GM18867 (cell line): ENCODE measurements around the gene ARRB1.

ENCODE experiments used
- ATAC-seq: cut with Tn5 transposase; IDR thresholded peaks from one replicate; pipeline ENCODE4 v1.9.1; 2021; ENCODE audit warnings: mild to moderate bottlenecking, moderate library complexity; ENCODE audit not compliant: unreplicated experiment

The ARRB1 gene

GRCh38 chr11:75262961-75263852 lies 88.3 kb downstream of the ARRB1 start:
- no peak for ATAC-seq

- ATAC-seq = no peak
These were observed 89.0 kb downstream of the ARRB1 start for GRCh38 chr11:75262436-75262835.

- no peak for ATAC-seq
These were observed 89.5 kb downstream of the ARRB1 start for GRCh38 chr11:75261902-75262361.

GRCh38 chr11:75260396-75261170 lies 90.9 kb downstream of the ARRB1 start:
- no peak for ATAC-seq

GRCh38 chr11:75254326-75254725 lies 97.1 kb downstream of the ARRB1 start:
- no peak for ATAC-seq

GRCh38 chr11:75249704-75250103 lies 101.8 kb downstream of the ARRB1 start:
- no peak for ATAC-seq

GRCh38 chr11:75248924-75249256 lies 102.6 kb downstream of the ARRB1 start:
- peak; percentile 8 for ATAC-seq

- no peak for ATAC-seq
These were observed 104.7 kb downstream of the ARRB1 start for GRCh38 chr11:75246671-75247350.

- no peak for ATAC-seq
These were observed 105.3 kb downstream of the ARRB1 start for GRCh38 chr11:75246006-75246670.

- ATAC-seq = no peak
These were observed 106.0 kb downstream of the ARRB1 start for GRCh38 chr11:75245356-75246005.

GRCh38 chr11:75244052-75244814 lies 107.2 kb downstream of the ARRB1 start:
- no peak for ATAC-seq

GRCh38 chr11:75242722-75243600 lies 108.5 kb downstream of the ARRB1 start:
- ATAC-seq = no peak

- ATAC-seq = no peak
These were observed 109.4 kb downstream of the ARRB1 start for GRCh38 chr11:75241906-75242644.

GRCh38 chr11:75241036-75241905 lies 110.2 kb downstream of the ARRB1 start:
- peak; percentile 79 for ATAC-seq

GRCh38 chr11:75240311-75241035 lies 111.0 kb downstream of the ARRB1 start, which contains the start of gene TPBGL:
Gene TPBGL (plus strand): TSS chr11:75240774. CDS start chr11:75241050, 276 bp downstream.
- ATAC-seq = no peak
